DND-41 (cell line): ENCODE data around the gene SMAD7.

Experiments used
- EZH2 ChIP-seq: IDR thresholded peaks from 3 replicates; pipeline ENCODE4 v1.6.1; 2012; ENCODE audit warnings: borderline replicate concordance, low read depth, mild to moderate bottlenecking, moderate library complexity, low read length, inconsistent platforms; ENCODE audit not compliant: severe bottlenecking
- TF ChIP-seq, protein P1 (sequence below): IDR thresholded peaks from 2 replicates; pipeline ENCODE4 v1.5.1; 2012; ENCODE audit warnings: borderline replicate concordance, low read length, moderate library complexity, mild to moderate bottlenecking; ENCODE audit not compliant: poor library complexity, severe bottlenecking; ENCODE audit errors: extremely low read depth

DNA sequence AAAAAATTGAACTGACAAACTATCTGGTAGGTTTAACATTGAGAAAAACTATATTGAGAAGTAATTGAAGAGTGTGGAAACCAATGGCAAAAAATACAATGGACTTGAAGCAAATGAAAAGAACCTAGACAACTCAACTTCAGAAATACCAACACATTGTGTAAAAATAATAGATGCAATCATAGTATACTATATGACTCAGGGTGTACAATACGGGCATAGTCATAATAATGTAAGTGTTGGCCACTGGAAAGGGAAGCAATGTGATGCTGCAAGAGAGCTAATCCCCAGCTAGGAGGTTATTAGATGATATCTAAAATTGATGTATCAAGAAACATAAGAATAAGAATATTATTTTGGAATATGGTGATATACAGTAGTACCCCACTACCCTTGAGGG lies 45.3 kb downstream of the SMAD7 start:
- TF ChIP-seq, protein P1, sequence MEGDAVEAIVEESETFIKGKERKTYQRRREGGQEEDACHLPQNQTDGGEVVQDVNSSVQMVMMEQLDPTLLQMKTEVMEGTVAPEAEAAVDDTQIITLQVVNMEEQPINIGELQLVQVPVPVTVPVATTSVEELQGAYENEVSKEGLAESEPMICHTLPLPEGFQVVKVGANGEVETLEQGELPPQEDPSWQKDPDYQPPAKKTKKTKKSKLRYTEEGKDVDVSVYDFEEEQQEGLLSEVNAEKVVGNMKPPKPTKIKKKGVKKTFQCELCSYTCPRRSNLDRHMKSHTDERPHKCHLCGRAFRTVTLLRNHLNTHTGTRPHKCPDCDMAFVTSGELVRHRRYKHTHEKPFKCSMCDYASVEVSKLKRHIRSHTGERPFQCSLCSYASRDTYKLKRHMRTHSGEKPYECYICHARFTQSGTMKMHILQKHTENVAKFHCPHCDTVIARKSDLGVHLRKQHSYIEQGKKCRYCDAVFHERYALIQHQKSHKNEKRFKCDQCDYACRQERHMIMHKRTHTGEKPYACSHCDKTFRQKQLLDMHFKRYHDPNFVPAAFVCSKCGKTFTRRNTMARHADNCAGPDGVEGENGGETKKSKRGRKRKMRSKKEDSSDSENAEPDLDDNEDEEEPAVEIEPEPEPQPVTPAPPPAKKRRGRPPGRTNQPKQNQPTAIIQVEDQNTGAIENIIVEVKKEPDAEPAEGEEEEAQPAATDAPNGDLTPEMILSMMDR = no peak
- TF ChIP-seq EZH2 = no peak
